GM19372 (cell line): ENCODE measurements around the gene ALG3.

Source experiments
- ATAC-seq: cut with Tn5 transposase; IDR thresholded peaks from one replicate; pipeline ENCODE4 v1.9.1; 2021; ENCODE audit warnings: mild to moderate bottlenecking, low read depth, moderate library complexity; ENCODE audit not compliant: unreplicated experiment

The ALG3 gene

GRCh38 chr3:184236033-184236410 lies 12.7 kb downstream of the ALG3 start:
- ATAC-seq, result no peak

GRCh38 chr3:184235381-184236032 lies 13.3 kb downstream of the ALG3 start:
- ATAC-seq, result no peak

GRCh38 chr3:184234671-184235380 lies 13.9 kb downstream of the ALG3 start:
- no peak for ATAC-seq

- ATAC-seq, result no peak
Measured at GRCh38 chr3:184234224-184234623, 14.5 kb downstream of the ALG3 start.

- no peak for ATAC-seq
Measured at GRCh38 chr3:184233127-184233843, 15.5 kb downstream of the ALG3 start.

GRCh38 chr3:184231671-184232070 lies 17.1 kb downstream of the ALG3 start:
- ATAC-seq, result no peak

- no peak for ATAC-seq
Measured at GRCh38 chr3:184230603-184231528, 17.9 kb downstream of the ALG3 start.

GRCh38 chr3:184230081-184230602 lies 18.6 kb downstream of the ALG3 start:
- ATAC-seq, result no peak

GRCh38 chr3:184229394-184230080 lies 19.2 kb downstream of the ALG3 start, which contains the start of gene VWA5B2:
Gene VWA5B2, plus strand, starts transcription at chr3:184229585. Its CDS starts 944 bp downstream, at chr3:184230529.
- no peak for ATAC-seq

- ATAC-seq, result no peak
Measured at GRCh38 chr3:184228376-184229137, 20.2 kb downstream of the ALG3 start.

- no peak for ATAC-seq
Measured at GRCh38 chr3:184227481-184227935, 21.3 kb downstream of the ALG3 start.

- no peak for ATAC-seq
Measured at GRCh38 chr3:184223946-184224345, 24.8 kb downstream of the ALG3 start.

- no peak for ATAC-seq
Measured at GRCh38 chr3:184222521-184222920, 26.2 kb downstream of the ALG3 start.

- no peak for ATAC-seq
Measured at GRCh38 chr3:184218814-184219213, 29.9 kb downstream of the ALG3 start.

- no peak for ATAC-seq
Measured at GRCh38 chr3:184211718-184212117, 37.0 kb downstream of the ALG3 start.

- no peak for ATAC-seq
Measured at GRCh38 chr3:184211297-184211696, 37.5 kb downstream of the ALG3 start.

GRCh38 chr3:184209146-184209923 lies 39.4 kb downstream of the ALG3 start:
- ATAC-seq, result no peak

GRCh38 chr3:184203526-184203925 lies 45.2 kb downstream of the ALG3 start:
- no peak for ATAC-seq
